ENCODE data around the gene IL19. TPM values are rescaled to one million over a fixed set of nuclear protein-coding genes. Genes with fewer than 3 reads are reported as not detected.

IL19 gene
- total RNA-seq, 1 experiment from 2014 or later = not detected

DNA sequence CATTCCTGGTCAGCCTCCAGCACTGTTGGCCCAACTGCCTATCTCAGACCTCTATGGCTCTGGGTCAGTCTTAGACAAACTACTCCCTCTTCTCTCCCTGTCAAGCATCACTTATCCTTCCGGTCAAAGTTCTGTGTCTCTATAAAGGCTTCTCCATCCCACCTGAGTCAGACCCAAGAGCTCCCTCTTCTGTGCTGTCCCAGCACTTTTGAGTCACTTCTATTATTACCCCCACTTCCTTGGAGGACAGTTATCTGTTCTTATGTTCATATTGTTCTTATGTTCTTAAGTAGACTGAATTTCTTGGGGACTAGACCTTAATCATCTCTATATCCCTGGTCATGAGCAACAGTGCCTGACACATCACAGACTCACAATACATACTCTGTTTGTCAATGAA is 30.9 kb downstream of the IL19 start:
- Histone ChIP-seq H3T11ph (ENCODE audit: low read length) (no peak overlapping the region), H3K79me1 (ENCODE audit: insufficient read depth, low read depth, low read length, poor library complexity, severe bottlenecking) (no peaks in the 10 kb centered on the region), H4K8ac (replicated peaks; ENCODE audit: insufficient read length, low read depth, low read length) (no peak overlapping the region), H2BK120ac (ENCODE audit: low read depth, low read length, poor library complexity, severe bottlenecking) (no peak overlapping the region), H3K79me2 (ENCODE audit: insufficient read depth, low read length) (no peaks in the 10 kb centered on the region), H2BK12ac (ENCODE audit: insufficient read length, low read depth, low read length) (no peak overlapping the region), H3K23ac (ENCODE audit: insufficient read length, low read depth, low read length) (no peak overlapping the region), H3K27me3 (ENCODE audit: insufficient read depth, low read length) (no peaks in the 10 kb centered on the region), H2BK5ac (ENCODE audit: insufficient read length, low read length) (no peak overlapping the region), H3K4ac (ENCODE audit: low read depth, low read length) (no peak overlapping the region), H3K18ac (ENCODE audit: insufficient read length, low read depth, low read length) (no peak overlapping the region), H4K20me1 (ENCODE audit: control insufficient read depth, insufficient read depth, insufficient read length) (no peaks in the 10 kb centered on the region), H2AK5ac (ENCODE audit: insufficient read length, low read length) (no peak overlapping the region), H3K56ac (ENCODE audit: insufficient read length, low read depth, low read length) (no peak overlapping the region), H4K91ac (ENCODE audit: insufficient read length, low read depth, low read length) (no peak overlapping the region), H4K5ac (ENCODE audit: insufficient read length, low read depth, low read length) (no peak overlapping the region), H2AFZ (ENCODE audit: low read length) (no peak overlapping the region), H3K23me2 (ENCODE audit: insufficient read length, low read depth, low read length, poor library complexity, severe bottlenecking) (no peaks in the 10 kb centered on the region), H2BK20ac (ENCODE audit: low read depth, low read length, poor library complexity, severe bottlenecking) (no peak overlapping the region), H3K9ac (ENCODE audit: extremely low read depth, insufficient read length, low read length) (no peak overlapping the region), H3K9me3 (ENCODE audit: control insufficient read depth, low read depth, low read length) (no peaks in the 10 kb centered on the region), H3K4me2 (ENCODE audit: insufficient read depth, insufficient read length, low read length) (no peak overlapping the region), H3K14ac (ENCODE audit: insufficient read depth, low read length) (no peak overlapping the region; the same call in 1 of the 2 replicates), H2BK15ac (ENCODE audit: low read depth, low read length) (no peak overlapping the region), H3K27ac (ENCODE audit: insufficient read length, low read depth, low read length) (no peak overlapping the region), H3K4me1 (ENCODE audit: insufficient read depth, low read length) (no peaks in the 10 kb centered on the region)
- no peaks in the 10 kb centered on the region for H3K9me3 Mint-ChIP-seq
- no peak overlapping the region for H3K4me3 Mint-ChIP-seq
- no peak overlapping the region; a peak in 2 of 7 replicates for H3K27ac Mint-ChIP-seq
- no peaks in the 10 kb centered on the region for H3K36me3 Mint-ChIP-seq (ENCODE audit: insufficient read depth in 1 of 3, low read depth in 3 of 3)
- H3K27me3 Mint-ChIP-seq (ENCODE audit: low read depth) = peaks cover 18% of the 10 kb centered on the region
- 0 out of 4 replicates have a peak, but pooled peaks cover 0 to 2% of the 10 kb centered on the region in 2 experiments for H3K4me1 Mint-ChIP-seq
- no CpG with 5 or more reads among the region's 1 CpG for WGBS (ENCODE audit: extremely low coverage, insufficient read length, low lambda C conversion rate)
- TF ChIP-seq, protein P1, sequence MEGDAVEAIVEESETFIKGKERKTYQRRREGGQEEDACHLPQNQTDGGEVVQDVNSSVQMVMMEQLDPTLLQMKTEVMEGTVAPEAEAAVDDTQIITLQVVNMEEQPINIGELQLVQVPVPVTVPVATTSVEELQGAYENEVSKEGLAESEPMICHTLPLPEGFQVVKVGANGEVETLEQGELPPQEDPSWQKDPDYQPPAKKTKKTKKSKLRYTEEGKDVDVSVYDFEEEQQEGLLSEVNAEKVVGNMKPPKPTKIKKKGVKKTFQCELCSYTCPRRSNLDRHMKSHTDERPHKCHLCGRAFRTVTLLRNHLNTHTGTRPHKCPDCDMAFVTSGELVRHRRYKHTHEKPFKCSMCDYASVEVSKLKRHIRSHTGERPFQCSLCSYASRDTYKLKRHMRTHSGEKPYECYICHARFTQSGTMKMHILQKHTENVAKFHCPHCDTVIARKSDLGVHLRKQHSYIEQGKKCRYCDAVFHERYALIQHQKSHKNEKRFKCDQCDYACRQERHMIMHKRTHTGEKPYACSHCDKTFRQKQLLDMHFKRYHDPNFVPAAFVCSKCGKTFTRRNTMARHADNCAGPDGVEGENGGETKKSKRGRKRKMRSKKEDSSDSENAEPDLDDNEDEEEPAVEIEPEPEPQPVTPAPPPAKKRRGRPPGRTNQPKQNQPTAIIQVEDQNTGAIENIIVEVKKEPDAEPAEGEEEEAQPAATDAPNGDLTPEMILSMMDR (conservative IDR thresholded peaks at IDR 0.05) = peak; percentile 25; the same call in 2 of the 3 replicates
- DNase-seq = no peak

Measured in H9 (cell line).